WTC11 (cell line): ENCODE data around the gene SCAF4. TPM values are rescaled to one million over a fixed set of nuclear protein-coding genes. Genes with fewer than 3 reads are reported as not detected.

ENCODE experiments used
- ATAC-seq: fragments of 200-7000 bp; cut with Tn5 transposase; 2 replicates; pipeline ENCODE4 v1.10.0; 2021; ENCODE audit warnings: mild to moderate bottlenecking, moderate library complexity
- CTCF ChIA-PET: fragments of 300-600 bp; sonication (Branson Sonifier 250); formaldehyde crosslinking; loops from one replicate; lab custom pipeline; 2021; ENCODE audit warnings: antibody characterized with exemption; lab: Charles Lee
- POLR2A ChIA-PET: fragments of 350-600 bp; sonication (Branson Sonifier 250); formaldehyde crosslinking; loops from one replicate; lab custom pipeline; 2021; ENCODE audit warnings: antibody characterized with exemption; lab: Charles Lee
- DNase-seq: peaks from one replicate; pipeline ENCODE4 v3.0.0; 2021; ENCODE audit warnings: low spot score
- H3K27ac Mint-ChIP-seq: 2 replicates; pipeline ENCODE4 v1.8.0; 2021; ENCODE audit warnings: mixed read lengths
- H3K27me3 Mint-ChIP-seq: 2 replicates; pipeline ENCODE4 v1.8.0; 2021; ENCODE audit warnings: low read depth, mild to moderate bottlenecking, moderate library complexity, mixed read lengths
- H3K36me3 Mint-ChIP-seq: 2 replicates; pipeline ENCODE4 v1.8.0; 2021; ENCODE audit warnings: mixed read lengths
- H3K4me1 Mint-ChIP-seq: 2 replicates; pipeline ENCODE4 v1.8.0; 2022; ENCODE audit warnings: mixed read lengths
- H3K4me3 Mint-ChIP-seq: 2 replicates; pipeline ENCODE4 v1.8.0; 2021; ENCODE audit warnings: mild to moderate bottlenecking, moderate library complexity, mixed read lengths
- H3K9me3 Mint-ChIP-seq: 2 replicates; pipeline ENCODE4 v1.8.0; 2021; ENCODE audit warnings: mixed read lengths
- ATF6 ChIP-seq: sonication (generic); formaldehyde crosslinking; IDR thresholded peaks from 2 replicates; pipeline ENCODE4 v1.8.1; 2023; ENCODE audit warnings: mild to moderate bottlenecking, missing genetic modification reagents
- E2F5 ChIP-seq: sonication (generic); formaldehyde crosslinking; IDR thresholded peaks from 2 replicates; pipeline ENCODE4 v1.8.1; 2022; ENCODE audit warnings: mild to moderate bottlenecking, moderate library complexity, missing genetic modification reagents
- EMX1 ChIP-seq: fragments of 250-450 bp; sonication (Bioruptor Pico); IDR thresholded peaks from 2 replicates; pipeline ENCODE4 v1.8.0; 2021; ENCODE audit warnings: mild to moderate bottlenecking
- FOXJ3 ChIP-seq: sonication (generic); formaldehyde crosslinking; IDR thresholded peaks from 2 replicates; pipeline ENCODE4 v1.9.0; 2021; ENCODE audit warnings: missing genetic modification reagents, mild to moderate bottlenecking, borderline replicate concordance
- GRHL2 ChIP-seq: fragments of 250-450 bp; sonication (Bioruptor Pico); IDR thresholded peaks from 2 replicates; pipeline ENCODE4 v1.8.0; 2022; ENCODE audit warnings: mild to moderate bottlenecking, moderate library complexity; ENCODE audit not compliant: insufficient replicate concordance, severe bottlenecking
- GTF2I ChIP-seq: fragments of 250-450 bp; sonication (Bioruptor Pico); conservative IDR thresholded peaks from 2 replicates; pipeline ENCODE4 v1.4.0; 2021; ENCODE audit warnings: mild to moderate bottlenecking
- HMGXB4 ChIP-seq: sonication (generic); formaldehyde crosslinking; IDR thresholded peaks from 2 replicates; pipeline ENCODE4 v1.8.1; 2023; ENCODE audit warnings: mild to moderate bottlenecking, moderate library complexity, missing genetic modification reagents
- MAX ChIP-seq: sonication (generic); formaldehyde crosslinking; IDR thresholded peaks from 2 replicates; pipeline ENCODE4 v1.8.0; 2022; ENCODE audit warnings: mild to moderate bottlenecking, missing genetic modification reagents
- NFE2L1 ChIP-seq: sonication (generic); formaldehyde crosslinking; IDR thresholded peaks from 2 replicates; pipeline ENCODE4 v1.8.1; 2023; ENCODE audit warnings: missing genetic modification reagents
- NR2C2 ChIP-seq: sonication (generic); formaldehyde crosslinking; IDR thresholded peaks from 2 replicates; pipeline ENCODE4 v1.8.0; 2022; ENCODE audit warnings: mild to moderate bottlenecking, missing genetic modification reagents
- PREB ChIP-seq: sonication (generic); formaldehyde crosslinking; IDR thresholded peaks from 2 replicates; pipeline ENCODE4 v1.8.1; 2022; ENCODE audit warnings: mild to moderate bottlenecking, missing genetic modification reagents, moderate library complexity, borderline replicate concordance
- RORB ChIP-seq: fragments of 250-450 bp; sonication (Bioruptor Pico); IDR thresholded peaks from 2 replicates; pipeline ENCODE4 v1.9.0; 2021; ENCODE audit warnings: mild to moderate bottlenecking
- SOX15 ChIP-seq: fragments of 250-450 bp; sonication (Bioruptor Pico); IDR thresholded peaks from 2 replicates; pipeline ENCODE4 v1.9.0; 2021; ENCODE audit warnings: mild to moderate bottlenecking
- STAT6 ChIP-seq: sonication (generic); formaldehyde crosslinking; conservative IDR thresholded peaks from 2 replicates; pipeline ENCODE4 v1.8.1; 2023; ENCODE audit warnings: mild to moderate bottlenecking, low read depth, missing genetic modification reagents, moderate library complexity
- TEAD4 ChIP-seq: sonication (generic); formaldehyde crosslinking; IDR thresholded peaks from 2 replicates; pipeline ENCODE4 v1.8.0; 2022; ENCODE audit warnings: mild to moderate bottlenecking, missing genetic modification reagents
- ZBTB21 ChIP-seq: sonication (generic); formaldehyde crosslinking; IDR thresholded peaks from 2 replicates; pipeline ENCODE4 v1.8.1; 2023; ENCODE audit warnings: mild to moderate bottlenecking, missing genetic modification reagents, borderline replicate concordance
- ZNF219 ChIP-seq: sonication (generic); formaldehyde crosslinking; IDR thresholded peaks from 2 replicates; pipeline ENCODE4 v1.8.0; 2023; ENCODE audit warnings: missing genetic modification reagents, mild to moderate bottlenecking, borderline replicate concordance
- ZNF317 ChIP-seq: sonication (generic); formaldehyde crosslinking; IDR thresholded peaks from 2 replicates; pipeline ENCODE4 v1.8.1; 2023; ENCODE audit warnings: low read depth, mild to moderate bottlenecking, moderate library complexity, missing genetic modification reagents, borderline replicate concordance
- ZSCAN18 ChIP-seq: fragments of 250-450 bp; sonication (Bioruptor Pico); IDR thresholded peaks from 2 replicates; pipeline ENCODE4 v2.1.2; 2022; ENCODE audit warnings: mild to moderate bottlenecking, moderate library complexity
- total RNA-seq: library from RNA; stranded (reverse); gene quantifications from 3 replicates; pipeline ENCODE4 v1.2.3, GENCODE V29; 2021

SCAF4 gene
- total RNA-seq, 1 experiment from 2014 or later: 54.0 TPM

- H3K27ac Mint-ChIP-seq: no peak overlapping the region
- H3K4me1 Mint-ChIP-seq: peaks cover 21% of the 10 kb centered on the region
- TF ChIP-seq ZBTB21 (CRISPR knock-in tag) (no peak), FOXJ3 (CRISPR knock-in tag) (no peak), NFE2L1 (CRISPR knock-in tag) (no peak)
- H3K36me3 Mint-ChIP-seq: peaks cover 5% of the 10 kb centered on the region; the same call in 1 of the 2 replicates
- POLR2A ChIA-PET: no interaction called here
- no peaks in the 10 kb centered on the region for H3K27me3 Mint-ChIP-seq
- H3K4me3 Mint-ChIP-seq: no peak overlapping the region
- CTCF ChIA-PET: no interaction called here
- DNase-seq (no peak), ATAC-seq (no peak)
- no peaks in the 10 kb centered on the region for H3K9me3 Mint-ChIP-seq
Measured at GRCh38 chr21:31728191-31728590, 3.7 kb downstream of the SCAF4 start.

GRCh38 chr21:31727181-31727580 lies 4.7 kb downstream of the SCAF4 start:
- Mint-ChIP-seq H3K36me3 (peaks cover 5% of the 10 kb centered on the region; the same call in 1 of the 2 replicates), H3K27me3 (no peaks in the 10 kb centered on the region)
- DNase-seq: no peak
- no peak for ATAC-seq
- TF ChIP-seq SOX15 (no peak), GTF2I (CRISPR knock-in tag) (no peak), HMGXB4 (CRISPR knock-in tag) (no peak), NR2C2 (CRISPR knock-in tag) (no peak), E2F5 (CRISPR knock-in tag) (no peak), EMX1 (CRISPR knock-in tag) (no peak), ZSCAN18 (CRISPR knock-in tag) (no peak), ZNF219 (CRISPR knock-in tag) (no peak), ZNF317 (CRISPR knock-in tag) (no peak), MAX (CRISPR knock-in tag) (no peak), NFE2L1 (CRISPR knock-in tag) (no peak), TEAD4 (no peak), ATF6 (no peak)
- TF ChIP-seq, all 79 proteins: peak for 0
- Mint-ChIP-seq H3K9me3 (no peaks in the 10 kb centered on the region), H3K4me3 (no peak overlapping the region), H3K4me1 (peaks cover 23% of the 10 kb centered on the region), H3K27ac (no peak overlapping the region; the same call in 1 of the 2 replicates)
- ChIA-PET CTCF (no interaction called here), POLR2A (no interaction called here)

- H3K4me3 Mint-ChIP-seq: no peak overlapping the region
- no peaks in the 10 kb centered on the region for H3K9me3 Mint-ChIP-seq
- ChIA-PET POLR2A (no interaction called here), CTCF (no interaction called here)
- DNase-seq (no peak), ATAC-seq (no peak)
- H3K4me1 Mint-ChIP-seq: peaks cover 29% of the 10 kb centered on the region
- H3K36me3 Mint-ChIP-seq: peaks cover 5% of the 10 kb centered on the region; the same call in 1 of the 2 replicates
- H3K27me3 Mint-ChIP-seq: no peaks in the 10 kb centered on the region
- no peak for TF ChIP-seq HMGXB4 (CRISPR knock-in tag)
- TF ChIP-seq PREB: no peak
- TF ChIP-seq GRHL2 (CRISPR knock-in tag): no peak
- TF ChIP-seq RORB (CRISPR knock-in tag): no peak
- no peak for TF ChIP-seq ZNF219 (CRISPR knock-in tag)
- TF ChIP-seq STAT6 (CRISPR knock-in tag): no peak
- TF ChIP-seq, all 79 proteins: peak for 0
- no peak overlapping the region for H3K27ac Mint-ChIP-seq
Measured at GRCh38 chr21:31726407-31726806, 5.5 kb downstream of the SCAF4 start.
